GM18868 (cell line): Measurements from ENCODE around the gene TIGAR.

ENCODE experiments used
- ATAC-seq: cut with Tn5 transposase; IDR thresholded peaks from one replicate; pipeline ENCODE4 v1.9.1; 2021; ENCODE audit warnings: mild to moderate bottlenecking, moderate library complexity; ENCODE audit not compliant: unreplicated experiment

Gene TIGAR

GRCh38 chr12:4370265-4370664 lies 49.3 kb downstream of the TIGAR start:
- no peak for ATAC-seq

- ATAC-seq = no peak
Measured at GRCh38 chr12:4372653-4373052, 51.6 kb downstream of the TIGAR start.

GRCh38 chr12:4375449-4375848 lies 54.4 kb downstream of the TIGAR start:
- no peak for ATAC-seq

GRCh38 chr12:4378772-4379171 lies 57.8 kb downstream of the TIGAR start:
- no peak for ATAC-seq

GRCh38 chr12:4379405-4379804 lies 58.4 kb downstream of the TIGAR start, which contains the start of gene FGF23:
Gene FGF23 (minus strand): TSS chr12:4379712. CDS start chr12:4379582, 130 bp downstream.
- no peak for ATAC-seq

- no peak for ATAC-seq
Measured at GRCh38 chr12:4380332-4380731, 59.3 kb downstream of the TIGAR start.

GRCh38 chr12:4383304-4383865 lies 62.4 kb downstream of the TIGAR start:
- ATAC-seq = no peak

- ATAC-seq = no peak
Measured at GRCh38 chr12:4386801-4387200, 65.8 kb downstream of the TIGAR start.

GRCh38 chr12:4387607-4388006 lies 66.6 kb downstream of the TIGAR start:
- ATAC-seq = no peak

GRCh38 chr12:4388032-4388431 lies 67.0 kb downstream of the TIGAR start:
- no peak for ATAC-seq

GRCh38 chr12:4388662-4389061 lies 67.6 kb downstream of the TIGAR start:
- no peak for ATAC-seq

- no peak for ATAC-seq
Measured at GRCh38 chr12:4392223-4392742, 71.3 kb downstream of the TIGAR start.

GRCh38 chr12:4393211-4393610 lies 72.2 kb downstream of the TIGAR start:
- ATAC-seq = no peak

- ATAC-seq = no peak
Measured at GRCh38 chr12:4395818-4396217, 74.8 kb downstream of the TIGAR start.

GRCh38 chr12:4401117-4401516 lies 80.1 kb downstream of the TIGAR start:
- ATAC-seq = no peak

- no peak for ATAC-seq
Measured at GRCh38 chr12:4402996-4403395, 82.0 kb downstream of the TIGAR start.
